ENCODE data around the gene LUZP1. TPM values are rescaled to one million over a fixed set of nuclear protein-coding genes. Genes with fewer than 3 reads are reported as not detected.

LUZP1 gene
- polyA plus RNA-seq (2013) = 26.7 TPM

- H3K4me3 ChIP-seq (ENCODE audit: control insufficient read depth in 1 of 7, extremely low read depth in 1 of 7, insufficient read depth in 4 of 7, low read depth in 2 of 7, low read length in 6 of 7) = peak within 1 kb of the TSS; percentile 73 to 93 (median 80)
- no peaks in the 10 kb centered on the region for H3K9me3 ChIP-seq (ENCODE audit: control extremely low read depth in 1 of 5, control insufficient read depth in 4 of 5, insufficient read depth in 2 of 5, low read depth in 1 of 5, low read length in 4 of 5)
- CTCF ChIA-PET = interaction anchor here (1.8 to 8.9 kb wide), 4 partner anchors 15 to 69 kb away, joined by 3 to 60 read pairs (median 10); no protein-coding TSS in a partner anchor
- H3K4me1 ChIP-seq (ENCODE audit: control extremely low read depth in 1 of 4, control insufficient read depth in 4 of 4, insufficient read depth in 4 of 4, low read length in 3 of 4) = peaks cover 6 to 38% (median 29%) of the 10 kb centered on the region in 4 experiments
- POLR2A ChIA-PET = interaction anchor here (0.5 to 1.9 kb wide), 3 partner anchors 16 to 69 kb away, joined by 3 to 7 read pairs (median 3); no protein-coding TSS in a partner anchor
- WGBS (ENCODE audit: insufficient coverage) = under 1% methylated on average over 48 of the region's 56 CpGs
- H3K27me3 ChIP-seq (replicated peaks in 2 of 5; ENCODE audit: control insufficient read depth in 4 of 5, insufficient read depth in 5 of 5, low read length in 4 of 5) = no peaks in the 10 kb centered on the region
- H3K27ac ChIP-seq (ENCODE audit: insufficient read depth in 1 of 2, low read depth in 1 of 2, low read length in 2 of 2, poor library complexity in 1 of 2, severe bottlenecking in 2 of 2) = peak within 1 kb of the TSS; percentile 34 to 83
- no peaks in the 10 kb centered on the region for H3K36me3 ChIP-seq (ENCODE audit: control insufficient read depth in 4 of 4, insufficient read depth in 4 of 4, low read length in 3 of 4)
- peak; percentile 79 to 83 (median 81) for DNase-seq
Observed at GRCh38 chr1:23168445-23169194, at the start of gene LUZP1. TSS of gene LUZP1 (minus strand) at chr1:23168856.

- Histone ChIP-seq H3K4me3 (ENCODE audit: control insufficient read depth in 1 of 7, extremely low read depth in 1 of 7, insufficient read depth in 4 of 7, low read depth in 2 of 7, low read length in 6 of 7) (peak within 1 kb of the TSS; percentile 29 to 69 (median 41)), H3K9me3 (ENCODE audit: control extremely low read depth in 1 of 5, control insufficient read depth in 4 of 5, insufficient read depth in 2 of 5, low read depth in 1 of 5, low read length in 4 of 5) (no peaks in the 10 kb centered on the region), H3K27me3 (replicated peaks in 2 of 5; ENCODE audit: control insufficient read depth in 4 of 5, insufficient read depth in 5 of 5, low read length in 4 of 5) (peaks cover 0 to 68% (median 31%) of the 10 kb centered on the region in 5 experiments), H3K4me1 (ENCODE audit: control extremely low read depth in 1 of 4, control insufficient read depth in 4 of 4, insufficient read depth in 4 of 4, low read length in 3 of 4) (peaks cover 0 to 11% (median 7%) of the 10 kb centered on the region in 4 experiments), H3K36me3 (ENCODE audit: control insufficient read depth in 4 of 4, insufficient read depth in 4 of 4, low read length in 3 of 4) (no peaks in the 10 kb centered on the region), H3K27ac (ENCODE audit: insufficient read depth in 1 of 2, low read depth in 1 of 2, low read length in 2 of 2, poor library complexity in 1 of 2, severe bottlenecking in 2 of 2) (no peak within 1 kb of the TSS)
- WGBS (ENCODE audit: insufficient coverage) = 2% methylated on average over 31 of the region's 45 CpGs
- POLR2A ChIA-PET = no interaction called here
- DNase-seq = no peak
- CTCF ChIA-PET = interaction anchor here (1.3 to 1.8 kb wide), 3 partner anchors 12 to 187 kb away, joined by 3 to 4 read pairs (median 3); no protein-coding TSS in a partner anchor
Observed at GRCh38 chr1:23217421-23218115, 48.9 kb upstream of the LUZP1 start, which contains the start of gene HTR1D. TSS of gene HTR1D (minus strand) at chr1:23217502. CDS start at chr1:23194219, 23,283 bp downstream.

- peak in 2 of 3 donors; percentile 39 to 40 for DNase-seq
- H3K4me1 ChIP-seq (ENCODE audit: control extremely low read depth in 1 of 4, control insufficient read depth in 4 of 4, insufficient read depth in 4 of 4, low read length in 3 of 4) = peaks cover 0 to 11% (median 7%) of the 10 kb centered on the region in 4 experiments
- no peak overlapping the region for H3K27ac ChIP-seq (ENCODE audit: insufficient read depth in 1 of 2, low read depth in 1 of 2, low read length in 2 of 2, poor library complexity in 1 of 2, severe bottlenecking in 2 of 2)
- ChIA-PET CTCF (interaction anchor here (0.9 to 1.8 kb wide), 6 partner anchors 10 to 188 kb away, joined by 3 to 4 read pairs (median 4); no protein-coding TSS in a partner anchor), POLR2A (interaction anchor here (1.1 kb wide), 1 partner anchor 94 kb away, joined by 3 read pairs; no protein-coding TSS in a partner anchor)
- WGBS (ENCODE audit: insufficient coverage) = under 1% methylated on average over 45 of the region's 78 CpGs
- no peaks in the 10 kb centered on the region for H3K9me3 ChIP-seq (ENCODE audit: control extremely low read depth in 1 of 5, control insufficient read depth in 4 of 5, insufficient read depth in 2 of 5, low read depth in 1 of 5, low read length in 4 of 5)
- no peaks in the 10 kb centered on the region for H3K36me3 ChIP-seq (ENCODE audit: control insufficient read depth in 4 of 4, insufficient read depth in 4 of 4, low read length in 3 of 4)
- H3K27me3 ChIP-seq (replicated peaks in 2 of 5; ENCODE audit: control insufficient read depth in 4 of 5, insufficient read depth in 5 of 5, low read length in 4 of 5) = peaks cover 0 to 72% (median 29%) of the 10 kb centered on the region in 5 experiments
- H3K4me3 ChIP-seq (ENCODE audit: control insufficient read depth in 1 of 7, extremely low read depth in 1 of 7, insufficient read depth in 4 of 7, low read depth in 2 of 7, low read length in 6 of 7) = peak overlapping the region; percentile 29 to 69 (median 41)
Observed at GRCh38 chr1:23216771-23217420, 48.2 kb upstream of the LUZP1 start.

- ChIA-PET CTCF (interaction anchor here (0.8 to 1.6 kb wide), 5 partner anchors 9 to 83 kb away, joined by 3 to 4 read pairs (median 4); no protein-coding TSS in a partner anchor), POLR2A (interaction anchor here (1.1 kb wide), 1 partner anchor 93 kb away, joined by 3 read pairs; no protein-coding TSS in a partner anchor)
- no peak overlapping the region for H3K27ac ChIP-seq (ENCODE audit: insufficient read depth in 1 of 2, low read depth in 1 of 2, low read length in 2 of 2, poor library complexity in 1 of 2, severe bottlenecking in 2 of 2)
- peaks cover 0 to 11% (median 7%) of the 10 kb centered on the region in 4 experiments for H3K4me1 ChIP-seq (ENCODE audit: control extremely low read depth in 1 of 4, control insufficient read depth in 4 of 4, insufficient read depth in 4 of 4, low read length in 3 of 4)
- H3K27me3 ChIP-seq (replicated peaks in 2 of 5; ENCODE audit: control insufficient read depth in 4 of 5, insufficient read depth in 5 of 5, low read length in 4 of 5) = peaks cover 0 to 67% (median 26%) of the 10 kb centered on the region in 5 experiments
- no peaks in the 10 kb centered on the region for H3K36me3 ChIP-seq (ENCODE audit: control insufficient read depth in 4 of 4, insufficient read depth in 4 of 4, low read length in 3 of 4)
- no peak for DNase-seq
- H3K9me3 ChIP-seq (ENCODE audit: control extremely low read depth in 1 of 5, control insufficient read depth in 4 of 5, insufficient read depth in 2 of 5, low read depth in 1 of 5, low read length in 4 of 5) = no peaks in the 10 kb centered on the region
- H3K4me3 ChIP-seq (ENCODE audit: control insufficient read depth in 1 of 7, extremely low read depth in 1 of 7, insufficient read depth in 4 of 7, low read depth in 2 of 7, low read length in 6 of 7) = no peak overlapping the region
- WGBS (ENCODE audit: insufficient coverage) = 79% methylated on average over 2 of the region's 3 CpGs
Observed at GRCh38 chr1:23215751-23216449, 47.2 kb upstream of the LUZP1 start.

- no peak for DNase-seq
- 96% methylated on average over 2 of the region's 3 CpGs for WGBS (ENCODE audit: insufficient coverage)
- ChIA-PET CTCF (interaction anchor here (1.0 to 1.6 kb wide), 2 partner anchors 9 to 62 kb away, joined by 3 to 4 read pairs; no protein-coding TSS in a partner anchor), POLR2A (no interaction called here)
- peaks cover 0 to 64% (median 24%) of the 10 kb centered on the region in 5 experiments for H3K27me3 ChIP-seq (replicated peaks in 2 of 5; ENCODE audit: control insufficient read depth in 4 of 5, insufficient read depth in 5 of 5, low read length in 4 of 5)
- no peak overlapping the region for H3K4me3 ChIP-seq (ENCODE audit: control insufficient read depth in 1 of 7, extremely low read depth in 1 of 7, insufficient read depth in 4 of 7, low read depth in 2 of 7, low read length in 6 of 7)
- no peaks in the 10 kb centered on the region for H3K9me3 ChIP-seq (ENCODE audit: control extremely low read depth in 1 of 5, control insufficient read depth in 4 of 5, insufficient read depth in 2 of 5, low read depth in 1 of 5, low read length in 4 of 5)
- H3K27ac ChIP-seq (ENCODE audit: insufficient read depth in 1 of 2, low read depth in 1 of 2, low read length in 2 of 2, poor library complexity in 1 of 2, severe bottlenecking in 2 of 2) = no peak overlapping the region
- H3K4me1 ChIP-seq (ENCODE audit: control extremely low read depth in 1 of 4, control insufficient read depth in 4 of 4, insufficient read depth in 4 of 4, low read length in 3 of 4) = peaks cover 0 to 11% (median 7%) of the 10 kb centered on the region in 4 experiments
- no peaks in the 10 kb centered on the region for H3K36me3 ChIP-seq (ENCODE audit: control insufficient read depth in 4 of 4, insufficient read depth in 4 of 4, low read length in 3 of 4)
Observed at GRCh38 chr1:23215291-23215690, 46.6 kb upstream of the LUZP1 start.

- H3K27ac ChIP-seq (ENCODE audit: insufficient read depth in 1 of 2, low read depth in 1 of 2, low read length in 2 of 2, poor library complexity in 1 of 2, severe bottlenecking in 2 of 2) = no peak overlapping the region
- no peaks in the 10 kb centered on the region for H3K36me3 ChIP-seq (ENCODE audit: control insufficient read depth in 4 of 4, insufficient read depth in 4 of 4, low read length in 3 of 4)
- ChIA-PET POLR2A (no interaction called here), CTCF (interaction anchor here (1.6 kb wide), 1 partner anchor 14 kb away, joined by 7 read pairs; no protein-coding TSS in a partner anchor)
- H3K4me3 ChIP-seq (ENCODE audit: control insufficient read depth in 1 of 7, extremely low read depth in 1 of 7, insufficient read depth in 4 of 7, low read depth in 2 of 7, low read length in 6 of 7) = no peak overlapping the region
- peaks cover 0 to 59% (median 20%) of the 10 kb centered on the region in 5 experiments for H3K27me3 ChIP-seq (replicated peaks in 2 of 5; ENCODE audit: control insufficient read depth in 4 of 5, insufficient read depth in 5 of 5, low read length in 4 of 5)
- no peak for DNase-seq
- 95% methylated on average over 4 of the region's 4 CpGs for WGBS (ENCODE audit: insufficient coverage)
- H3K9me3 ChIP-seq (ENCODE audit: control extremely low read depth in 1 of 5, control insufficient read depth in 4 of 5, insufficient read depth in 2 of 5, low read depth in 1 of 5, low read length in 4 of 5) = no peaks in the 10 kb centered on the region
- H3K4me1 ChIP-seq (ENCODE audit: control extremely low read depth in 1 of 4, control insufficient read depth in 4 of 4, insufficient read depth in 4 of 4, low read length in 3 of 4) = peaks cover 0 to 14% (median 10%) of the 10 kb centered on the region in 4 experiments
Observed at GRCh38 chr1:23214640-23215039, 46.0 kb upstream of the LUZP1 start.

Data from common myeloid progenitor, CD34-positive (primary cell).